ENCODE results near the gene S100A2.
"Not testable (repeated sequence)": the region's sequence is repeated elsewhere in the genome, so short reads cannot be mapped to it uniquely, and the experiment has no call there.

S100A2 gene

DNA sequence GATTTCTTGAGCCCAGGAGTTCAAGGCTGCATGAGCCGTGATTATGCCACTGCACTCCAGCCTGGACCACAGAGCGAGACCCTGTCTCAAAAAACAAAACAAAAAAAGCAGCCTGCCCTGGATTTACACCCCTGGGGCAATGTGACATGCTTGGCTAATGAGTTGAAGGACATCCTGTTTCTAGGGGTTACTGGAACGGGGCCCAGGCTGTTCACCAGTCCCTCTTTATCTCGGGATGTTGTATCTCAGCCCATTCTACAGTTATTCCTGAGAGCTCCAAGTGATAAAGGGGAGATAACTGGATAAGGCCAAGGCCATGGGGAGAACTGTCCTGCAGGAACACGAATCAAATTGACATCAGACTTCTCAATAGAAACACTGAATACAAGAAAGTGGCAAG is 21.7 kb upstream of the S100A2 start:
- H3K36me3 ChIP-seq (ENCODE audit: insufficient read depth, low read depth, low read length) = no peaks in the 10 kb centered on the region
- no peaks in the 10 kb centered on the region for H3K4me1 ChIP-seq (ENCODE audit: insufficient read depth, low read length)
- H3K27me3 ChIP-seq (ENCODE audit: insufficient read depth, low read length) = no peaks in the 10 kb centered on the region
- H3K4me3 ChIP-seq (ENCODE audit: low read length) = no peak overlapping the region
- no peak overlapping the region for H3K27ac ChIP-seq (ENCODE audit: low read length)
- no peak overlapping the region for H3K9ac ChIP-seq (ENCODE audit: low read depth, low read length)
- no peaks in the 10 kb centered on the region for H3K9me3 ChIP-seq (ENCODE audit: insufficient read depth, low read depth, low read length)

- no peak overlapping the region for H3K4me3 ChIP-seq (ENCODE audit: low read length)
- no peaks in the 10 kb centered on the region for H3K27me3 ChIP-seq (ENCODE audit: insufficient read depth, low read length)
- no peak overlapping the region for H3K27ac ChIP-seq (ENCODE audit: low read length)
- no peak overlapping the region for H3K9ac ChIP-seq (ENCODE audit: low read depth, low read length)
- H3K36me3 ChIP-seq (ENCODE audit: insufficient read depth, low read depth, low read length) = no peaks in the 10 kb centered on the region
- no peaks in the 10 kb centered on the region for H3K9me3 ChIP-seq (ENCODE audit: insufficient read depth, low read depth, low read length)
- H3K4me1 ChIP-seq (ENCODE audit: insufficient read depth, low read length) = no peaks in the 10 kb centered on the region
These were observed 20.7 kb upstream of the S100A2 start for GRCh38 chr1:153586347-153586746.

- Histone ChIP-seq H3K4me1 (ENCODE audit: insufficient read depth, low read length) (no peaks in the 10 kb centered on the region), H3K9ac (ENCODE audit: low read depth, low read length) (no peak overlapping the region), H3K27me3 (ENCODE audit: insufficient read depth, low read length) (no peaks in the 10 kb centered on the region), H3K9me3 (ENCODE audit: insufficient read depth, low read depth, low read length) (no peaks in the 10 kb centered on the region), H3K36me3 (ENCODE audit: insufficient read depth, low read depth, low read length) (no peaks in the 10 kb centered on the region), H3K27ac (ENCODE audit: low read length) (no peak overlapping the region), H3K4me3 (ENCODE audit: low read length) (no peak overlapping the region)
These were observed 19.4 kb upstream of the S100A2 start for GRCh38 chr1:153585006-153585405.

DNA sequence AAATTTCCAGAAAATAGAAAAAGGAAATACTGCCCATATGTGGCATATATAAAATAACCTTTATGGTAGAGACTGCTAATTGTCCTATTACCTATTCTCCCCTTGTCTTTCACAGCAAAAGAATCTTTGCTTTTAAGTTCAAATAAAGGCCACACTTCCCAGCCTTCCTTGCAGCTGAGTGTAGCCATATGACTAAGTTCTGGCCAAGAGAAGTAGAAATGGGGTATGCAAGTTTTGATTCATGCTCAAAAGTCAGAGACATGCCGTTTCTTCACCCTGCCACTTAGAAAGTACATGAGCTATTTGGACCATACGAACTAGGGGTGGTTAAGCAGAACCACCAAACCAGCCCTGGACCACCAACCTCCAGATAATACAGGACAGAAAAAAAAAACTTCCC is 18.3 kb upstream of the S100A2 start:
- peaks cover under 1% of the 10 kb centered on the region; the same call in 1 of the 2 replicates for H3K4me1 ChIP-seq (ENCODE audit: insufficient read depth, low read length)
- H3K4me3 ChIP-seq (ENCODE audit: low read length) = no peak overlapping the region
- H3K9ac ChIP-seq (ENCODE audit: low read depth, low read length) = no peak overlapping the region
- no peaks in the 10 kb centered on the region for H3K27me3 ChIP-seq (ENCODE audit: insufficient read depth, low read length)
- no peak overlapping the region for H3K27ac ChIP-seq (ENCODE audit: low read length)
- H3K9me3 ChIP-seq (ENCODE audit: insufficient read depth, low read depth, low read length) = no peaks in the 10 kb centered on the region
- H3K36me3 ChIP-seq (ENCODE audit: insufficient read depth, low read depth, low read length) = no peaks in the 10 kb centered on the region

- H3K4me3 ChIP-seq (ENCODE audit: low read length); H3K9me3 ChIP-seq (ENCODE audit: insufficient read depth, low read depth, low read length); H3K27ac ChIP-seq (ENCODE audit: low read length); H3K9ac ChIP-seq (ENCODE audit: low read depth, low read length); H3K27me3 ChIP-seq (ENCODE audit: insufficient read depth, low read length); H3K36me3 ChIP-seq (ENCODE audit: insufficient read depth, low read depth, low read length); H3K4me1 ChIP-seq (ENCODE audit: insufficient read depth, low read length): not testable (repeated sequence)
These were observed 17.9 kb upstream of the S100A2 start for GRCh38 chr1:153583514-153583913.

DNA sequence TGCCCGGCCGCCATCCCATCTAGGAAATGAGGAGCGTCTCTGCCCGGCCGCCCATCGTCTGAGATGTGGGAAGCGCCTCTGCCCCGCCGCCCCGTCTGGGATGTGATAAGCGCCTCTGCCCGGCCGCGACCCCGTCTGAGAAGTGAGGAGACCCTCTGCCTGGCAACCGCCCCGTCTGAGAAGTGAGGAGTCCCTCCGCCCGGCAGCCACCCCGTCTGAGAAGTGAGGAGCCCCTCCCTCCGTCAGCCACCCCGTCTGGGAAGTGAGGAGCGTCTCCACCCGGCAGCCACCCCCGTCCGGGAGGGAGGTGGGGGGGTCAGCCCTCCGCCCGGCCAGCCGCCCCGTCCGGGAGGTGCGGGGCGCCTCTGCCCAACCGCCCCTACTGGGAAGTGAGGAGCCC is 17.2 kb upstream of the S100A2 start:
- not testable (repeated sequence) for H3K27ac ChIP-seq (ENCODE audit: low read length); H3K4me1 ChIP-seq (ENCODE audit: insufficient read depth, low read length); H3K9me3 ChIP-seq (ENCODE audit: insufficient read depth, low read depth, low read length); H3K9ac ChIP-seq (ENCODE audit: low read depth, low read length); H3K36me3 ChIP-seq (ENCODE audit: insufficient read depth, low read depth, low read length); H3K27me3 ChIP-seq (ENCODE audit: insufficient read depth, low read length); H3K4me3 ChIP-seq (ENCODE audit: low read length)

- H3K4me1 ChIP-seq (ENCODE audit: insufficient read depth, low read length) = peaks cover 6% of the 10 kb centered on the region; the same call in 1 of the 2 replicates
- H3K9me3 ChIP-seq (ENCODE audit: insufficient read depth, low read depth, low read length) = no peaks in the 10 kb centered on the region
- no peak overlapping the region for H3K4me3 ChIP-seq (ENCODE audit: low read length)
- no peaks in the 10 kb centered on the region for H3K27me3 ChIP-seq (ENCODE audit: insufficient read depth, low read length)
- H3K36me3 ChIP-seq (ENCODE audit: insufficient read depth, low read depth, low read length) = no peaks in the 10 kb centered on the region
- H3K9ac ChIP-seq (ENCODE audit: low read depth, low read length) = no peak overlapping the region
- no peak overlapping the region for H3K27ac ChIP-seq (ENCODE audit: low read length)
These were observed 13.3 kb upstream of the S100A2 start for GRCh38 chr1:153578936-153579335.

DNA sequence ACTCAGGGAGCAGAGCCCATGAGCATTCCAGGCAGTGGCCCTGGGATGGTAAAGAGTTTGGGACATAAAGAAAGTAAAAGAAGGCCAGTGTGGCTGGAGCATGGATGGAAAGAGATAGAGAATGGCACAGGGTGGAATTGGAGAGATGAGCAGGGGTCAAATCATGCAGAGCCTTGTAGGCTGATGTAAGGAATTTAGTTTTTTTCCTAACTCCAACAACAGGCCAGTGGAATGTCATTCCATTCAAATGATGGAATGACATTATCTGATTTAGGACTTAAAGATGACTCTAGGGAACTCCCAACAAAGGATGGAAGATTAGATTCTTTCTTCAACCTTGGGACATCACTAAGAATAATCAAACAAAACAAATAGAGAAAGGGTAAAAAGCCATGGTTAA is 12.8 kb upstream of the S100A2 start:
- Histone ChIP-seq H3K36me3 (ENCODE audit: insufficient read depth, low read depth, low read length) (no peaks in the 10 kb centered on the region), H3K27me3 (ENCODE audit: insufficient read depth, low read length) (no peaks in the 10 kb centered on the region), H3K9ac (ENCODE audit: low read depth, low read length) (no peak overlapping the region), H3K4me1 (ENCODE audit: insufficient read depth, low read length) (peaks cover 6% of the 10 kb centered on the region; the same call in 1 of the 2 replicates), H3K27ac (ENCODE audit: low read length) (no peak overlapping the region), H3K4me3 (ENCODE audit: low read length) (no peak overlapping the region), H3K9me3 (ENCODE audit: insufficient read depth, low read depth, low read length) (no peaks in the 10 kb centered on the region)

- H3K9me3 ChIP-seq (ENCODE audit: insufficient read depth, low read depth, low read length) = no peaks in the 10 kb centered on the region
- H3K27ac ChIP-seq (ENCODE audit: low read length) = no peak overlapping the region
- H3K4me3 ChIP-seq (ENCODE audit: low read length) = no peak overlapping the region
- H3K36me3 ChIP-seq (ENCODE audit: insufficient read depth, low read depth, low read length) = no peaks in the 10 kb centered on the region
- H3K4me1 ChIP-seq (ENCODE audit: insufficient read depth, low read length) = peaks cover 6% of the 10 kb centered on the region; the same call in 1 of the 2 replicates
- no peak overlapping the region for H3K9ac ChIP-seq (ENCODE audit: low read depth, low read length)
- H3K27me3 ChIP-seq (ENCODE audit: insufficient read depth, low read length) = no peaks in the 10 kb centered on the region
These were observed 12.0 kb upstream of the S100A2 start for GRCh38 chr1:153577624-153578051.

- Histone ChIP-seq H3K9ac (ENCODE audit: low read depth, low read length) (no peak overlapping the region), H3K9me3 (ENCODE audit: insufficient read depth, low read depth, low read length) (no peaks in the 10 kb centered on the region), H3K27ac (ENCODE audit: low read length) (no peak overlapping the region)
These were observed 11.5 kb upstream of the S100A2 start for GRCh38 chr1:153577138-153577537.

GRCh38 chr1:153575497-153575896 is 9.9 kb upstream of the S100A2 start:
- not testable (repeated sequence) for H3K27ac ChIP-seq (ENCODE audit: low read length); H3K27me3 ChIP-seq (ENCODE audit: insufficient read depth, low read length); H3K9ac ChIP-seq (ENCODE audit: low read depth, low read length); H3K4me1 ChIP-seq (ENCODE audit: insufficient read depth, low read length); H3K4me3 ChIP-seq (ENCODE audit: low read length); H3K36me3 ChIP-seq (ENCODE audit: insufficient read depth, low read depth, low read length); H3K9me3 ChIP-seq (ENCODE audit: insufficient read depth, low read depth, low read length)

More at GRCh38 chr1:153577138-153577537, 11.5 kb upstream of the S100A2 start:
- peaks cover 6% of the 10 kb centered on the region; the same call in 1 of the 2 replicates for H3K4me1 ChIP-seq (ENCODE audit: insufficient read depth, low read length)
- H3K27me3 ChIP-seq (ENCODE audit: insufficient read depth, low read length) = no peaks in the 10 kb centered on the region
- H3K4me3 ChIP-seq (ENCODE audit: low read length) = no peak overlapping the region
- H3K36me3 ChIP-seq (ENCODE audit: insufficient read depth, low read depth, low read length) = no peaks in the 10 kb centered on the region

DNA sequence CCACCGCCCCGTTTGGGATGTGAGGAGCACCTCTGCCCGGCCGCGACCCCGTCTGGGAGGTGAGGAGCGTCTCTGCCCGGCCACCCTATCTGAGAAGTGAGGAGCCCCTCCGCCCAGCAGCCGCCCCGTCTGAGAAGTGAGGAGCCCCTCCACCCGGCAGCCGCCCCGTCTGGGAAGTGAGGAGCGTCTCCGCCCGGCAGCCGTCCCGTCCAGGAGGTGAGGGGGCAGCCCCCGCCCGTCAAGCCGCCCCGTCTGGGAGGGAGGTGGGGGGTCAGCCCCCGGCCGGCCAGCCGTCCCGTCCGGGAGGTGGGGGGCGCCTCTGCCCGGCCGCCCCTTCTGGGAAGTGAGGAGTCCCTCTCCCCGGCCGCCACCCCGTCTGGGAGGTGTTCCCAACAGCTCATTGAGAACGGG is 9.4 kb upstream of the S100A2 start:
- not testable (repeated sequence) for H3K9ac ChIP-seq (ENCODE audit: low read depth, low read length); H3K4me3 ChIP-seq (ENCODE audit: low read length); H3K36me3 ChIP-seq (ENCODE audit: insufficient read depth, low read depth, low read length); H3K27ac ChIP-seq (ENCODE audit: low read length); H3K9me3 ChIP-seq (ENCODE audit: insufficient read depth, low read depth, low read length); H3K27me3 ChIP-seq (ENCODE audit: insufficient read depth, low read length); H3K4me1 ChIP-seq (ENCODE audit: insufficient read depth, low read length)

GRCh38 chr1:153573351-153573750 is 7.7 kb upstream of the S100A2 start:
- Histone ChIP-seq H3K9me3 (ENCODE audit: insufficient read depth, low read depth, low read length) (no peaks in the 10 kb centered on the region), H3K4me1 (ENCODE audit: insufficient read depth, low read length) (peaks cover 1% of the 10 kb centered on the region), H3K36me3 (ENCODE audit: insufficient read depth, low read depth, low read length) (no peaks in the 10 kb centered on the region), H3K27me3 (ENCODE audit: insufficient read depth, low read length) (no peaks in the 10 kb centered on the region), H3K27ac (ENCODE audit: low read length) (no peak overlapping the region), H3K4me3 (ENCODE audit: low read length) (no peak overlapping the region), H3K9ac (ENCODE audit: low read depth, low read length) (no peak overlapping the region)

Data from iPS-20b (cell line).